ENCODE results near the gene CDHR3. TPM values are rescaled to one million over a fixed set of nuclear protein-coding genes. Genes with fewer than 3 reads are reported as not detected.

The CDHR3 gene
- total and polyA plus RNA-seq, 2 of the 8 experiments (the other 6 are each of a cell fraction or from before 2014, with no cell fraction given), result 6.4 to 6.8 TPM

DNA sequence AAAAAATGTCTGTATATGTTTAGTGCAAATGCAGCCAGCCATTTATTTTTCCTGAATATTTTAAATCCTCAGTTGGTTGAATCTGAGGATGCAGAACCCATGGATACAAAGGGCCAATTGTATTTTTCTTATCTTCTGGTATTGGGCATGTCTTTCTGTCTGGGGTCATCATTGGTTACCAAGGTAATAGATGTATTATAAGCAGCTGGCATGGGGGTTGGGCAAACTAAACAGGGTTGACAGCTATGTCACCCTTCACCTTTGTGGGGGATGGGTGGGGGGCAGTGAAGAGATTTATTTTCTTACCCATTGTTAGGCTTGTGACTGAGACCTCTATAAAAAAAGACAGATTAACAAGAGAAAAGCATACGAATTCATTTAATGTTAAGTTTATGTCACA is 38.8 kb downstream of the CDHR3 start:
- no peak overlapping the region for H3K23ac ChIP-seq (ENCODE audit: insufficient read length)
- H2BK12ac ChIP-seq (ENCODE audit: low read depth, low read length), result no peak overlapping the region
- H3K4me2 ChIP-seq (ENCODE audit: insufficient read depth in 1 of 2, low read depth in 2 of 2, low read length in 2 of 2), result no peak overlapping the region
- H4K5ac ChIP-seq (ENCODE audit: insufficient read length, low read depth, low read length), result no peak overlapping the region
- H3K9me3 ChIP-seq (ENCODE audit: insufficient read depth in 2 of 2, low read depth in 1 of 2, low read length in 1 of 2), result peaks cover 9 to 13% of the 10 kb centered on the region in 2 experiments
- no peak overlapping the region for H3K4ac ChIP-seq (replicated peaks; ENCODE audit: insufficient read length, low read depth, low read length)
- no peak overlapping the region for H2BK15ac ChIP-seq (ENCODE audit: low read length)
- no peak overlapping the region for H3K27ac ChIP-seq (ENCODE audit: low read depth, low read length)
- no peak overlapping the region for H2BK120ac ChIP-seq (replicated peaks; ENCODE audit: low read depth, low read length)
- no peak overlapping the region for H3K9ac ChIP-seq (replicated peaks in 1 of 4; ENCODE audit: extremely low read depth in 1 of 4, low read depth in 3 of 4, low read length in 3 of 4)
- H3K27me3 ChIP-seq (replicated peaks in 1 of 4; ENCODE audit: control insufficient read depth in 3 of 4, extremely low read depth in 1 of 4, insufficient read depth in 3 of 4, low read length in 3 of 4), result no peaks in the 10 kb centered on the region; a peak in 1 of 7 replicates
- no peak for TF ChIP-seq KDM1A (IDR thresholded peaks at IDR 0.05; ENCODE audit: borderline replicate concordance, low read length)
- no peak for TF ChIP-seq TEAD4 (IDR thresholded peaks at IDR 0.05; ENCODE audit: low read depth, low read length)
- TF ChIP-seq CTCF (IDR thresholded peaks at IDR 0.05; ENCODE audit: control extremely low read depth in 1 of 3, insufficient read depth in 1 of 3, low read depth in 1 of 3, low read length in 3 of 3), result no peak
- no peaks in the 10 kb centered on the region for H3K79me2 ChIP-seq (ENCODE audit: control insufficient read depth in 1 of 2, insufficient read depth in 2 of 2, low read length in 2 of 2)
- no peak overlapping the region for H3K56ac ChIP-seq (replicated peaks; ENCODE audit: insufficient read length, low read depth, low read length)
- no peak overlapping the region for H4K8ac ChIP-seq (ENCODE audit: extremely low read depth, insufficient read depth, low read length)
- H2AFZ ChIP-seq (ENCODE audit: low read length), result no peak overlapping the region
- H3K23me2 ChIP-seq (ENCODE audit: low read depth, low read length), result no peaks in the 10 kb centered on the region
- CTCF ChIA-PET (ENCODE audit: partially characterized antibody), result interaction anchor here (0.5 to 1.9 kb wide), 4 partner anchors 12 to 313 kb away, joined by 3 to 7 read pairs (median 3); no protein-coding TSS in a partner anchor
- no peak for DNase-seq (ENCODE audit: low read depth in 1 of 2, low spot score in 2 of 2)
- H3K4me1 ChIP-seq (replicated peaks in 1 of 4; ENCODE audit: control insufficient read depth in 3 of 4, insufficient read depth in 4 of 4, low read length in 3 of 4), result no peaks in the 10 kb centered on the region
- 86% methylated on average over 1 of the region's 1 CpG; no CpG with 5 or more reads in 1 of the 2 experiments for WGBS, 2 experiments (ENCODE audit: extremely low coverage in 1 of 2, insufficient coverage in 1 of 2, insufficient read length in 1 of 2, insufficient replicate concordance in 2 of 2, low coverage in 1 of 2, low lambda C conversion rate in 2 of 2, missing lambda C conversion rate in 1 of 2)
- no peaks in the 10 kb centered on the region for H4K20me1 ChIP-seq (replicated peaks in 1 of 2; ENCODE audit: control insufficient read depth in 1 of 2, insufficient read depth in 2 of 2, low read length in 2 of 2)
- H3K36me3 ChIP-seq (ENCODE audit: control insufficient read depth in 2 of 4, insufficient read depth in 4 of 4, low read length in 3 of 4), result 0 out of 8 replicates have a peak, but pooled peaks cover 0 to 2% (median 0%) of the 10 kb centered on the region in 4 experiments
- H2AK5ac ChIP-seq (ENCODE audit: low read depth, low read length), result no peak overlapping the region
- POLR2A ChIA-PET (ENCODE audit: partially characterized antibody), result no interaction called here
- no peak overlapping the region for H3K18ac ChIP-seq (ENCODE audit: extremely low read depth, low read length)
- no peak overlapping the region for H4K91ac ChIP-seq (replicated peaks; ENCODE audit: insufficient read length, low read length)
- H3K4me3 ChIP-seq (ENCODE audit: extremely low read depth in 1 of 4, insufficient read depth in 2 of 4, low read depth in 3 of 4, low read length in 4 of 4), result no peak overlapping the region
- no peaks in the 10 kb centered on the region for H3K79me1 ChIP-seq (ENCODE audit: low read depth, low read length)
- no peak for FAIRE-seq
- no peak overlapping the region for H3K14ac ChIP-seq (ENCODE audit: insufficient read length)
- no peak overlapping the region for H2BK5ac ChIP-seq (ENCODE audit: low read depth, low read length)
- H2BK20ac ChIP-seq (ENCODE audit: low read length), result no peak overlapping the region
